Spleen (tissue), 13 donors: ENCODE measurements around the gene CASTOR1. TPM values are rescaled to one million over a fixed set of nuclear protein-coding genes. Genes with fewer than 3 reads are reported as not detected.
A peak's percentile ranks its signal among the peaks of the same experiment; 100 is the strongest.
"Not testable (repeated sequence)": the region's sequence is repeated elsewhere in the genome, so short reads cannot be mapped to it uniquely, and the experiment has no call there.

Experiments
- DNase-seq: peaks from one replicate; pipeline ENCODE4 v3.0.0-alpha.2; 2020
- H3K27ac ChIP-seq, 8 donors: fragments of 200-600 bp; sonication (generic) in 7 of 8; 1 replicate in 4 of 8; 2 replicates in 4 of 8; pipeline versions ENCODE4 v1.5.0 to v1.8.0; 2016 to 2021; ENCODE audit warnings: inconsistent platforms in 4 of 8, mild to moderate bottlenecking in 4 of 8, moderate library complexity in 1 of 8
- H3K27me3 ChIP-seq, 7 donors: fragments of 200-600 bp; sonication (generic) in 6 of 7; replicated peaks in 1 of 7; 1 replicate in 4 of 7; 2 replicates in 3 of 7; pipeline versions ENCODE4 v1.5.0 to v1.8.0; 2016 to 2021; ENCODE audit warnings: inconsistent platforms in 3 of 7, mild to moderate bottlenecking in 1 of 7
- H3K36me3 ChIP-seq, 6 donors: fragments of 200-600 bp; sonication (generic) in 5 of 6; 1 replicate in 4 of 6; 2 replicates in 2 of 6; pipeline versions ENCODE4 v1.5.0 to v1.8.0; 2016 to 2021; ENCODE audit warnings: inconsistent platforms in 2 of 6
- H3K4me1 ChIP-seq, 6 donors: fragments of 200-600 bp; sonication (generic) in 5 of 6; 1 replicate in 3 of 6; 2 replicates in 3 of 6; pipeline versions ENCODE4 v1.5.0 to v1.8.0; 2016 to 2021; ENCODE audit warnings: inconsistent platforms in 3 of 6
- H3K4me3 ChIP-seq, 8 donors: fragments of 200-600 bp; sonication (generic) in 7 of 8; 1 replicate in 4 of 8; 2 replicates in 4 of 8; pipeline versions ENCODE4 v1.5.0 to v1.8.0; 2016 to 2021; ENCODE audit warnings: inconsistent platforms in 4 of 8, mild to moderate bottlenecking in 4 of 8, moderate library complexity in 2 of 8
- H3K9me3 ChIP-seq, 8 donors: fragments of 200-600 bp; sonication (generic) in 7 of 8; 1 replicate in 4 of 8; 2 replicates in 4 of 8; pipeline versions ENCODE4 v1.5.0 to v1.8.0; 2016 to 2021; ENCODE audit warnings: inconsistent platforms in 4 of 8
- CTCF ChIP-seq, 11 experiments: fragments of 200-600 bp in 7 of 11; fragments of 450-650 bp in 4 of 11; sonication (generic) in 4 of 11; IDR thresholded peaks in 8 of 11; conservative IDR thresholded peaks in 3 of 11; 1 replicate in 7 of 11; 2 replicates in 4 of 11; pipeline versions ENCODE4 v1.4.0 to v1.8.0; 2016 to 2021; ENCODE audit warnings: antibody characterized with exemption in 11 of 11, inconsistent platforms in 4 of 11, mild to moderate bottlenecking in 1 of 11
- POLR2A ChIP-seq, 3 donors: fragments of 450-650 bp; IDR thresholded peaks; one replicate each; pipeline ENCODE4 v1.5.1; 2017; ENCODE audit warnings: antibody characterized with exemption in 3 of 3, mild to moderate bottlenecking in 1 of 3
- POLR2AphosphoS5 ChIP-seq, 3 donors: sonication (generic); formaldehyde crosslinking; IDR thresholded peaks; one replicate each; pipeline ENCODE4 v1.5.1; 2017; ENCODE audit warnings: antibody characterized with exemption in 3 of 3
- WGBS, 5 donors: extraction: QIAGEN DNeasy Blood & Tissue Kit in 3 of 5; methylation state at CpG; one replicate each; pipeline versions ENCODE4 v1.1.5 to v1.1.7; 2013 to 2018; 5-methylcytosine and 5-hydroxymethylcytosine counted together
- intact Hi-C: fragments of 100-400 bp; cut with DNase I; formaldehyde crosslinking; loops from one replicate; pipeline ENCODE4 v1.15.0; 2023; ENCODE audit warnings: low total_unique reads
- long read RNA-seq, 2 donors: transcript quantifications; one replicate each; lab custom pipeline, GENCODE V29; 2026
- polyA plus RNA-seq, 3 donors: library from polyadenylated mRNA; stranded (reverse); fragments of 200-250 nt; gene quantifications; one replicate each; pipeline ENCODE4 v1.2.1, GENCODE V29; 2013
- total RNA-seq, 7 donors: library from RNA; depleted of rRNA in 3 of 7; stranded (reverse); fragments of >200 nt in 3 of 7; fragmentation: NEBNext Ultra II Directional in 4 of 7; extraction: Animal tissue kit (Norgen Biotek cat#: 25700) in 4 of 7; gene quantifications; one replicate each; pipeline versions ENCODE4 v1.1.0 to v1.2.1, GENCODE V29; 2016 to 2021
- donor health status: healthy with polysubstance abuse.
- donor health status: DM: no; HTN: no; CAD: no; lungs with moderate emphysema.
- donor health status: DM: no; HTN: no; CAD: no.
- donor health status: Bipolar disorder and iron deficiency.
- donor health status: healthy.
- donor health status: DM: no; HTN: no; CAD: no.
- donor health status: DM: yes; HTN: yes; CAD: no.

Gene CASTOR1
- total RNA-seq (10 to 100 TPM in 5 of 7 donors, 1 to 10 TPM in 2; 7.4 to 18.9 (median 14.6) TPM), polyA plus RNA-seq (10 to 100 TPM in 2 of 3 donors, 1 to 10 TPM in 1; 5.6 to 12.8 (median 12.0) TPM)
- long read RNA-seq, donor 1, transcript CASTOR1-202 (9 exons, 1,623 nt): major isoform, 5 of 6 reads
- long read RNA-seq, donor 1, partial matches to known transcripts: 0 of 6 reads
- long read RNA-seq, donor 1, other reads (novel, unspliced or antisense): 0 of 6 reads
- long read RNA-seq, donor 2, partial matches to known transcripts: 0 of 4 reads
- long read RNA-seq, donor 2, other reads (novel, unspliced or antisense): 0 of 4 reads

DNA sequence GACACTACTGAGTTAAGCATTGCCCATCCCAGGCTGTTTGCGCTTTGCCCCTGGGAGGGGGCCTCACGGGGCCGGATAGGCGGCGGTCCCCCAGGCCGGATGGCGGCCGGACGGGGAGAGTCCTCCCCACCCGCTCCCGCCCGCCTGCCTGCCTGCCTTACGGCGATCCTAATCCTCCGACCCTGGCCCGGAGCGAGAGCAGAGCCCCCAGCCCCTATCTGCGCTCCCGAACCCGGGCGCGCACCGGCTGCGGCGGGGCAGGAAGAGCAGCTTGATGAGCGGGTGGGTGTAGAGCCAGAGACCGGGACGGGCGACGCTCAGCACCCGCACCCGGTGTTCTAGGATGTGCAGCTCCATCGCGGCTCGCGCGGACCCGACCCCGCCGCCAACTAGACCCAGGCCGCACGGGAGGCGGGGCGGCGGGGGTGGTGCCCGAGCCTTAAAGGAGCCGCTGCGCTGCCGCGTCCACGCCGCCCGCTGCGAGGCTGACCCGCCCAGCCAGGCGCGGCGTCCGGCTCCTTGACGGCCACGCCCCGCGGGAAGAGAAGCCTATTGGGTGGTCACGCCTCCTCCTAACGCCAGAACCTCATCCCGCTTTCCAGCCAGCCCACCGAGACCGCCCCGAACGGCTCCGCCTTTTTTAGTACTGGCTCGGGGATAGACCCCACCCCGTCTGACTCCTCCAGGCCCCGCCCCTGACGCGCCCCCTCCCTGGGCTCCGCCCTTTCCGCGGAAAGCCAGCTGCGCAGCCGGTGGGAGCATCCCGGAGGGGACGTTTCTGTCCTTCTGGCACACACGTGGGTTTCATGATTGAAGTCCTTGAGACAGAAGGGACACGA, at the start of gene CASTOR1:
Gene CASTOR1 (minus strand): TSS at position 365 of the 839 bp plus-strand sequence. CDS start 8 bp downstream, at position 357.
- intact Hi-C loops: loop anchor here (5.0 to 10.0 kb wide), 2 partner anchors 98 to 185 kb away; partner anchors contain the start of gene RNF215
- peak; percentile 98 for DNase-seq

GRCh38 chr22:30338802-30339201, 49.5 kb upstream of the CASTOR1 start:
- Histone ChIP-seq H3K4me1 (peaks cover 4 to 58% (median 38%) of the 10 kb centered on the region in 6 donors), H3K4me3 (no peak overlapping the region), H3K27ac (peak overlapping the region in 3 of 8 donors; percentile 2 to 42 (median 14)), H3K9me3 (no peaks in the 10 kb centered on the region), H3K36me3 (peaks cover 14 to 100% (median 100%) of the 10 kb centered on the region in 6 donors), H3K27me3 (no peaks in the 10 kb centered on the region)
- intact Hi-C loops: no loop called here
- no peak for TF ChIP-seq POLR2A (IDR thresholded peaks at IDR 0.05)
- TF ChIP-seq POLR2AphosphoS5 (IDR thresholded peaks at IDR 0.05): peak in 2 of 3 donors; percentile 11 to 13
- no peak for TF ChIP-seq CTCF (IDR thresholded peaks at IDR 0.05 in 8 of 11, conservative IDR thresholded peaks at IDR 0.05 in 3 of 11)
- DNase-seq: no peak
- 92 to 96% (median 93%) methylated on average over 7 of the region's 7 CpGs for WGBS, 5 donors

More for the DNA sequence above, at the start of gene CASTOR1:
- Histone ChIP-seq H3K27me3 (no peaks in the 10 kb centered on the region), H3K36me3 (peaks cover 0 to 56% (median 35%) of the 10 kb centered on the region in 6 donors), H3K27ac (peak within 1 kb of the TSS; percentile 83 to 95 (median 90)), H3K4me3 (peak within 1 kb of the TSS; percentile 70 to 91 (median 86)), H3K4me1 (peaks cover 29 to 69% (median 60%) of the 10 kb centered on the region in 6 donors), H3K9me3 (no peaks in the 10 kb centered on the region)
- TF ChIP-seq CTCF (IDR thresholded peaks at IDR 0.05 in 8 of 11, conservative IDR thresholded peaks at IDR 0.05 in 3 of 11) (peak in 4 of 11 experiments; percentile 10 to 40 (median 24)), POLR2A (IDR thresholded peaks at IDR 0.05) (peak in 1 of 3 donors; percentile 16), POLR2AphosphoS5 (IDR thresholded peaks at IDR 0.05) (peak; percentile 85 to 90 (median 90))
- 0 to 1% (median 0%) methylated on average over 18 to 85 of the region's 85 CpGs for WGBS, 5 donors

GRCh38 chr22:30338341-30338740, 49.0 kb upstream of the CASTOR1 start:
- Histone ChIP-seq H3K36me3 (peaks cover 15 to 100% (median 100%) of the 10 kb centered on the region in 6 donors), H3K27ac (peak overlapping the region in 3 of 8 donors; percentile 2 to 42 (median 14)), H3K4me1 (peaks cover 4 to 58% (median 40%) of the 10 kb centered on the region in 6 donors)
- H3K27me3 ChIP-seq, H3K4me3 ChIP-seq, H3K9me3 ChIP-seq, DNase-seq, intact Hi-C loops: not testable (repeated sequence)
- 79 to 89% (median 87%) methylated on average over 8 to 9 of the region's 9 CpGs for WGBS, 5 donors

DNA sequence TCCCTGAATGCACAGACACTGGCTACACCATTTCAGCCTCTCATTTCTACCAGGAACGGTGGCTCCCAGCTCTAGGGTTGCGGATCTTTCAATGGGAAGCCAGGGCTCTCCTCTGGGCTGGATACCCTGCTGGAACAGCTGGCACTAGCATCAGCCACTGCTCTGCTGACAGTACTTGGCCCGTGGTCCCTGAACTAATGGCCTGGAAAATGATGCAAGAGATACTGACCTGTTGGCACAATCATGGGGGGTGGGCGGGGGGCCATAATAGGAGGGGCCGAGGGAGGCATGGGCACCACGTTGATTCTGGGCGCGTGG, 48.1 kb upstream of the CASTOR1 start:
- intact Hi-C loops: no loop called here
- H3K27ac ChIP-seq: peak overlapping the region in 2 of 8 donors; percentile 14 to 42
- H3K4me1 ChIP-seq: peaks cover 4 to 64% (median 37%) of the 10 kb centered on the region in 6 donors
- H3K9me3 ChIP-seq: no peaks in the 10 kb centered on the region
- H3K27me3 ChIP-seq: no peaks in the 10 kb centered on the region
- peaks cover 15 to 100% (median 100%) of the 10 kb centered on the region in 6 donors for H3K36me3 ChIP-seq
- H3K4me3 ChIP-seq: no peak overlapping the region
- WGBS, 5 donors: 87 to 94% (median 91%) methylated on average over 7 to 8 of the region's 8 CpGs
- no peak for DNase-seq
- no peak for TF ChIP-seq POLR2A (IDR thresholded peaks at IDR 0.05)
- no peak for TF ChIP-seq POLR2AphosphoS5 (IDR thresholded peaks at IDR 0.05)
- TF ChIP-seq CTCF (IDR thresholded peaks at IDR 0.05 in 8 of 11, conservative IDR thresholded peaks at IDR 0.05 in 3 of 11): no peak
